Thyroid gland (tissue), 4 donors: ENCODE results near the gene LRRC37A. TPM values are rescaled to one million over a fixed set of nuclear protein-coding genes. Genes with fewer than 3 reads are reported as not detected.
"Not testable (repeated sequence)": the region's sequence is repeated elsewhere in the genome, so short reads cannot be mapped to it uniquely, and the experiment has no call there.

Experiments
- DNase-seq, 2 donors: peaks; one replicate each; pipeline ENCODE4 v3.0.0-alpha.2; 2019
- H3K27ac ChIP-seq, 3 donors: fragments of 200-600 bp; sonication (generic); 1 replicate in 2 of 3; 2 replicates in 1 of 3; pipeline ENCODE4 v1.5.1; 2016 to 2019; ENCODE audit warnings: mild to moderate bottlenecking in 1 of 3, moderate library complexity in 1 of 3
- H3K27me3 ChIP-seq: fragments of 200-600 bp; sonication (generic); one replicate; pipeline ENCODE4 v1.5.1; 2019
- H3K36me3 ChIP-seq, 2 donors: fragments of 200-600 bp; sonication (generic); one replicate each; pipeline ENCODE4 v1.5.1; 2016 to 2019
- H3K4me1 ChIP-seq, 2 donors: fragments of 200-600 bp; sonication (generic); one replicate each; pipeline ENCODE4 v1.5.1; 2017 to 2019
- H3K4me3 ChIP-seq, 3 donors: fragments of 200-600 bp; sonication (generic); replicated peaks in 1 of 3; 1 replicate in 2 of 3; 2 replicates in 1 of 3; pipeline ENCODE4 v1.5.1; 2016; ENCODE audit warnings: mild to moderate bottlenecking in 1 of 3
- H3K9me3 ChIP-seq: fragments of 200-600 bp; sonication (generic); one replicate; pipeline ENCODE4 v1.5.1; 2017
- POLR2A ChIP-seq, 2 donors: fragments of 450-650 bp; IDR thresholded peaks; one replicate each; pipeline ENCODE4 v1.6.1; 2017; ENCODE audit warnings: antibody characterized with exemption in 2 of 2, mild to moderate bottlenecking in 2 of 2, moderate library complexity in 1 of 2
- WGBS, 2 donors: methylation state at CpG; one replicate each; pipeline ENCODE4 v1.1.5; 2017; 5-methylcytosine and 5-hydroxymethylcytosine counted together
- intact Hi-C: fragments of 100-400 bp; cut with DNase I; formaldehyde crosslinking; loops from one replicate; pipeline ENCODE4 v1.15.1; 2023
- total RNA-seq, 4 donors: library from RNA; depleted of rRNA; stranded (reverse); fragments of >200 nt; gene quantifications; one replicate each; pipeline ENCODE4 v1.2.3, GENCODE V29; 2016
- TF ChIP-seq, protein P1 (sequence below), 6 experiments: fragments of 200-600 bp in 3 of 6; fragments of 450-650 bp in 3 of 6; sonication (generic) in 3 of 6; IDR thresholded peaks; one replicate each; pipeline ENCODE4 v1.5.1; 2016 to 2019; ENCODE audit warnings: antibody characterized with exemption in 6 of 6, mild to moderate bottlenecking in 2 of 6, inconsistent platforms in 1 of 6, moderate library complexity in 1 of 6

Gene LRRC37A
- total RNA-seq, 4 donors from 2014 or later = 1.2 to 2.7 (median 2.4) TPM

DNA sequence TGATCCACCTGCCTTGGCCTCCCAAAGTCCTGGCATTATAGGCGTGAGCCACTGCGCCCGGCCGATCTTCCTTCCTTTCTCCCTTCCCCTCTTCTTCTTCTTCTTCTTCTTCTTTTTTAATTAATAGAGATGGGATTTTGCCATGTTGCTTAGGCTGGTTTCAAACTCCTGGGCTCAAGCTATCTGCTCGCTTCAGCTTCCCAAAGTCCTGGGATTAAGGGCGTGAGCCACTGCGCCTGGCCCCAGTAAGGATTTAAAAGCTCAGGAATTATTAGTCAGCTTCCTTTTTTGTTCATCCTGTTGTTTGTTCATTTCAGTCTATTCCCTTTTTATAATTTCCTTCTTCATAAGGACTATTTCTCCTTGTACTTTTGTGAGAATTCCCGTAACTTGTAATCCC is 32.7 kb upstream of the LRRC37A start:
- TF ChIP-seq, protein P1, sequence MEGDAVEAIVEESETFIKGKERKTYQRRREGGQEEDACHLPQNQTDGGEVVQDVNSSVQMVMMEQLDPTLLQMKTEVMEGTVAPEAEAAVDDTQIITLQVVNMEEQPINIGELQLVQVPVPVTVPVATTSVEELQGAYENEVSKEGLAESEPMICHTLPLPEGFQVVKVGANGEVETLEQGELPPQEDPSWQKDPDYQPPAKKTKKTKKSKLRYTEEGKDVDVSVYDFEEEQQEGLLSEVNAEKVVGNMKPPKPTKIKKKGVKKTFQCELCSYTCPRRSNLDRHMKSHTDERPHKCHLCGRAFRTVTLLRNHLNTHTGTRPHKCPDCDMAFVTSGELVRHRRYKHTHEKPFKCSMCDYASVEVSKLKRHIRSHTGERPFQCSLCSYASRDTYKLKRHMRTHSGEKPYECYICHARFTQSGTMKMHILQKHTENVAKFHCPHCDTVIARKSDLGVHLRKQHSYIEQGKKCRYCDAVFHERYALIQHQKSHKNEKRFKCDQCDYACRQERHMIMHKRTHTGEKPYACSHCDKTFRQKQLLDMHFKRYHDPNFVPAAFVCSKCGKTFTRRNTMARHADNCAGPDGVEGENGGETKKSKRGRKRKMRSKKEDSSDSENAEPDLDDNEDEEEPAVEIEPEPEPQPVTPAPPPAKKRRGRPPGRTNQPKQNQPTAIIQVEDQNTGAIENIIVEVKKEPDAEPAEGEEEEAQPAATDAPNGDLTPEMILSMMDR (IDR thresholded peaks at IDR 0.05) = no peak
- no peak for TF ChIP-seq POLR2A (IDR thresholded peaks at IDR 0.05)
- Histone ChIP-seq H3K27ac (no peak overlapping the region), H3K4me3 (no peak overlapping the region), H3K27me3 (no peaks in the 10 kb centered on the region), H3K4me1 (peaks cover 0 to 6% of the 10 kb centered on the region in 2 donors), H3K9me3 (no peaks in the 10 kb centered on the region), H3K36me3 (no peaks in the 10 kb centered on the region)
- 94 to 95% methylated on average over 8 of the region's 8 CpGs for WGBS, 2 donors
- no peak for DNase-seq
- intact Hi-C loops = no loop called here

DNA sequence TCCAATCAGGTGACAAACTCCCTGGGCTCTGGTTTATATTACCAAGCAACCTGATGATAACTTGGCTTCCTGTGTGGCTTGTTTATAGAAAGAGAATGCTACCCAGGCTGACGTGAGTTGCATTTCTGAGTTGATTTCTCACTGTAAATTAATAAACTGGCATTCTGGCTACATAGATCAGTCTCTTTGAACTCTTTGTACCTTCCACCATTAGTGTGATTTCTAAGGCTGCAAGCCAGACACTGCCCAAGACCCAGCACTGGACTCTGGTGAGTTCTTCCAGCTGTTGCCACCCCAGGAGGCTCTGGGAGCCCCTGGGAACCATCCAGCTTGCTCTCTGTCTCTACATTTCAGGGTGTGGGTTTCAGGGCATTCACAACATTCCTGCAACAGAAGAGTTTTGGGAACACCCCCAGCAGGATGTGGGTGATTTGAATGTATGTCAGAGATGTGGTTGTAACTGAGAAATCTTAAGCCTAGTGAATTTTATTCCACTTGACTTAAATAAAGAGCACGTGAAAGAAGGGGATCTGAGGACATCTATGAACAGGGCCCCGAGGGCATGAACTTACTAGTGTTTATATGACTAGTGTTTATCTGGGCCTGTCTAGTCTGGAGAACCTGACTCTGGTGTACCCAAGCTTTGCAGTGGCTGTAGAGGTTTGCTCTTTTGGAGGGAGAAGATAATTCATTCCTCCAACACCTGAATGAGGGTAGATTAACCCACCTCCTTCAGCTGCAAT is 30.3 kb upstream of the LRRC37A start:
- intact Hi-C loops = no loop called here
- Histone ChIP-seq H3K4me3 (no peak overlapping the region), H3K27ac (no peak overlapping the region), H3K27me3 (no peaks in the 10 kb centered on the region), H3K9me3 (no peaks in the 10 kb centered on the region), H3K4me1 (peaks cover 0 to 6% of the 10 kb centered on the region in 2 donors), H3K36me3 (no peaks in the 10 kb centered on the region)
- 54 to 76% methylated on average over 3 of the region's 3 CpGs for WGBS, 2 donors
- DNase-seq = no peak
- TF ChIP-seq, protein P1 (IDR thresholded peaks at IDR 0.05) = no peak
- TF ChIP-seq POLR2A (IDR thresholded peaks at IDR 0.05) = no peak

DNA sequence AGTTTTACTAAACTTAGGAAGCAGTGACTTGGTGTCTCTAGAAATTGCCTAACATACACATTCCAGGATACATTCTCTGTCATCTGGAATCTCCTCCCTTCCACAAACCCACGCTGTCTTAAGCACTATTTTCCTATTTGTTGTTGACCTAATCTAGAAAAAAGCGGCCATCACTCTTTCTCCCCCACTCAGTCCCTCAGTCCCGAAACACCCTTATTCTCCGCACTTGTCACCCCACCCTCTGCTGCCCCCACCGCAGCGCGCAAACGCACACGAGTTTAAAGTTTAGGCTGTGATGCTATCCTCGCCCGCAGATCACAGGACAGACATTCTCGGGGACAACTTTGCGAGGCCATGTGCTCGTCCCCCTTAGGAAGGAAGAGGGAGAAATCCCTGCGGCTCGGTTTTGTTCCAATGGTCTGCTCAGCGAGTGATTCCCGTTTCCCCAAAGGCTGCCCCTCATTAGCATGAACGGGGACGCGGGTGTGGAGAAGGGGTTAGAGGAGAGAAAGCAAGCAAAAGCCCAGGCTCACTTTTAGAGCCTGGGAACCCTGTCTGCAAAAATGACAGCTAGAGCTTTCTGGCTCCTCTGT is 28.8 kb upstream of the LRRC37A start:
- H3K4me1 ChIP-seq, intact Hi-C loops, H3K36me3 ChIP-seq, H3K27me3 ChIP-seq, H3K9me3 ChIP-seq: not testable (repeated sequence)
- H3K27ac ChIP-seq = peak overlapping the region; percentile 71 to 88 (median 75)
- peak overlapping the region in 2 of 3 donors; percentile 24 to 54 for H3K4me3 ChIP-seq
- peak in 1 of 2 donors; percentile 7 for DNase-seq
- WGBS, 2 donors = 12 to 21% methylated on average over 21 of the region's 21 CpGs

DNA sequence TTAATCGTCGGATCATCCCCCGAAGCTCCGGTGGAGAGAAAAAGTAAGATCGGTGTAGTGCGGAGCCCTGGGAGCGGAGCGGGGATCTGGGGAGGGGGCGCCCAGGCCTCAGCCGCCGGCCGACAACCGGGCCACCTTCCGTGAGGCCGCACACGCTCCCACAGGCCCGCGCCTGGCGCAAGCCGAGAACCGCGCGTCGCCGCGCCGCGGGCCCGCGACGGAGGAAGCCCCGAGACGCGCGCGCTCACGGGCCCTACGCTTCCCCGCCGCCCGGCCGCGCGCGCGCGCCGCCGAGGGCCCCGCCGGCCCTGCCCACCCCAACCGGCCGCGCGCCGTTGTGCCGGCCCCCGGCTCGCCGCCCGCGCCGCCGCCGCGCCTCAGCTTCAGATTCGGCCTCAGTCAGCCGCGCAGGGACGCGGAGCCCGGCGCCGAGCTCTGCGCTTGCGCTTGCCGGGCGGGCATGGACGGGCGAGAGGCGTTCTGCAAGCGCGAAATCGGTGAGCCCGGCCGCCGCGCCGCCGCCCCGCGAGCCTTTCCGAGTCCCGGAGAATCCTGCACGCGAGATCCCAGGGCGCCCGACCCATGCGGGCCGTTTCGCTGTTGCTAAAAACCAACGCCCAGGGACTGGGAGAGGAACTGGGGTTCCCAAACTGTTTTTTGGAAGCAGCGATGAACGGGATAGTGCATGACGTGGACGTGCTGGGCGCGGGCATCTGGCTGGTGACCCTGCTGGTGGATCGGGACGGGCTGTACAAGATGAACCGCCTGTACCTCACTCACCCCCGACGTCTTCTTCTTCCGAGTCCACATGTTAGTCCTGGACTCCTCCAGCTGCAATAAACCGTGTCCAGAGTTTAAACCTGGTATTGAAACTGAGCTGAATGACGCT is 28.0 kb upstream of the LRRC37A start:
- H3K4me1 ChIP-seq = peaks cover 0 to 6% of the 10 kb centered on the region in 2 donors
- DNase-seq = peak; percentile 84 to 86

DNA sequence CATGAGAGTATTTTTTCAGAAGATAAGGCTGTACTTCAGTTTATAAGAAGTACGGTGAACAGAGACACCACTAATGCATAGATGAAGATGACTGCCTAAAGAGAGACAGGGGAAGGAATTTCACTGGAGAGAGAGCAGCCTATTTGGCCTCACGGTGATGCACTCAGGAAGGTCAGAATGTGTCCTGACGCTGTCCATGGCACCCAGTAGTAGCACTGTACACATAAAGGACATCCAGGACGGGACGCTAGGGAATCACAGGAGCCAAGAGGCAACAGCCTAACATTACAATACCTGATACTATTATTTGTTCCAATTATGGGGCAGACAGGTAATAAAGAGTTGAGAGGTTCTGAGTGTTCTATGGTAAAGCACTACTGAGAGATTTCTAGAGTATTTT is 24.9 kb upstream of the LRRC37A start:
- WGBS, 2 donors = 76 to 81% methylated on average over 5 of the region's 5 CpGs
- TF ChIP-seq, protein P1 (IDR thresholded peaks at IDR 0.05) = no peak
- TF ChIP-seq POLR2A (IDR thresholded peaks at IDR 0.05) = no peak
- intact Hi-C loops = no loop called here
- Histone ChIP-seq H3K4me1 (peaks cover 0 to 6% of the 10 kb centered on the region in 2 donors), H3K4me3 (no peak overlapping the region), H3K27me3 (no peaks in the 10 kb centered on the region), H3K36me3 (no peaks in the 10 kb centered on the region), H3K9me3 (no peaks in the 10 kb centered on the region), H3K27ac (no peak overlapping the region)
- DNase-seq = no peak

More for the DNA sequence above, 28.0 kb upstream of the LRRC37A start:
- no peaks in the 10 kb centered on the region for H3K9me3 ChIP-seq
- H3K27ac ChIP-seq = peak overlapping the region; percentile 86 to 95 (median 88)
- H3K36me3 ChIP-seq = no peaks in the 10 kb centered on the region
- no peaks in the 10 kb centered on the region for H3K27me3 ChIP-seq
- TF ChIP-seq, protein P1 (IDR thresholded peaks at IDR 0.05) = peak in 1 of 6 experiments; percentile 8
- peak in 1 of 2 donors; percentile 73 for TF ChIP-seq POLR2A (IDR thresholded peaks at IDR 0.05)
- H3K4me3 ChIP-seq = peak overlapping the region; percentile 54 to 60 (median 60)
- WGBS, 2 donors = 0 to 2% methylated on average over 13 to 32 of the region's 116 CpGs
- intact Hi-C loops = no loop called here
